Loucy (cell line): ENCODE data around the gene BNIP3.
A peak's percentile ranks its signal among the peaks of the same experiment; 100 is the strongest.

ENCODE experiments used
- H2AFZ ChIP-seq: fragments of 200-600 bp; sonication (generic); 2 replicates; pipeline ENCODE4 v1.6.0; 2016; ENCODE audit warnings: antibody characterized with exemption, mild to moderate bottlenecking, low read length, moderate library complexity
- H3F3A ChIP-seq: fragments of 200-600 bp; 2 replicates; pipeline ENCODE4 v1.6.0; 2016; ENCODE audit warnings: antibody characterized with exemption, low read depth, mild to moderate bottlenecking
- H3K27me3 ChIP-seq: fragments of 200-600 bp; sonication (generic); 2 replicates; pipeline ENCODE4 v1.6.1; 2014; ENCODE audit warnings: low read length, mild to moderate bottlenecking; ENCODE audit not compliant: insufficient read depth, poor library complexity, severe bottlenecking
- H3K36me3 ChIP-seq: fragments of 200-600 bp; sonication (generic); 2 replicates; pipeline ENCODE4 v1.6.1; 2016; ENCODE audit warnings: low read length; ENCODE audit not compliant: insufficient read depth
- H3K4me1 ChIP-seq: fragments of 200-600 bp; sonication (generic); 2 replicates; pipeline ENCODE4 v1.5.1; 2014; ENCODE audit warnings: low read length, mild to moderate bottlenecking; ENCODE audit not compliant: insufficient read depth, poor library complexity, severe bottlenecking
- H3K4me2 ChIP-seq: fragments of 200-600 bp; sonication (generic); 2 replicates; pipeline ENCODE4 v1.6.0; 2014; ENCODE audit warnings: antibody characterized with exemption, low read length, low read depth, mild to moderate bottlenecking; ENCODE audit not compliant: poor library complexity, severe bottlenecking
- H3K4me3 ChIP-seq: fragments of 200-600 bp; sonication (generic); 2 replicates; pipeline ENCODE4 v1.5.1; 2014; ENCODE audit warnings: low read length, mild to moderate bottlenecking, mixed read lengths; ENCODE audit not compliant: poor library complexity, severe bottlenecking
- H3K79me2 ChIP-seq: fragments of 200-600 bp; sonication (generic); 2 replicates; pipeline ENCODE4 v1.6.1; 2014; ENCODE audit warnings: low read length; ENCODE audit not compliant: insufficient read depth
- H3K9ac ChIP-seq: fragments of 200-600 bp; sonication (generic); 2 replicates; pipeline ENCODE4 v1.6.0; 2014; ENCODE audit warnings: mild to moderate bottlenecking, low read depth, low read length, moderate library complexity; ENCODE audit not compliant: poor library complexity, severe bottlenecking
- H3K9me2 ChIP-seq: fragments of 200-600 bp; sonication (generic); replicated peaks from 2 replicates; pipeline ENCODE4 v1.6.1; 2016; ENCODE audit warnings: low read depth, low read length, mixed read lengths
- H3K9me3 ChIP-seq: fragments of 200-600 bp; sonication (generic); 2 replicates; pipeline ENCODE4 v1.6.1; 2014; ENCODE audit warnings: mild to moderate bottlenecking, antibody characterized with exemption, low read length, low read depth; ENCODE audit not compliant: insufficient read depth
- H4K20me1 ChIP-seq: fragments of 200-600 bp; sonication (generic); 2 replicates; pipeline ENCODE4 v1.6.0; 2014; ENCODE audit warnings: antibody characterized with exemption, low read length, mild to moderate bottlenecking; ENCODE audit not compliant: insufficient read depth, poor library complexity, severe bottlenecking
- CTCF ChIP-seq: fragments of 200-600 bp; sonication (generic); conservative IDR thresholded peaks from 2 replicates; pipeline ENCODE4 v1.5.1; 2014; ENCODE audit warnings: mild to moderate bottlenecking, antibody characterized with exemption, low read length
- EZH2phosphoT487 ChIP-seq: fragments of 200-600 bp; IDR thresholded peaks from 2 replicates; pipeline ENCODE4 v1.6.1; 2018; ENCODE audit warnings: antibody characterized with exemption, mild to moderate bottlenecking, moderate library complexity, borderline replicate concordance

BNIP3 gene

GRCh38 chr10:131936294-131936693, 45.4 kb downstream of the BNIP3 start:
- Histone ChIP-seq H3K79me2 (peaks cover 75% of the 10 kb centered on the region), H3K36me3 (peaks cover 62% of the 10 kb centered on the region)

GRCh38 chr10:131935260-131935659, 46.5 kb downstream of the BNIP3 start:
- Histone ChIP-seq H3F3A (no peaks in the 10 kb centered on the region), H3K4me2 (peak overlapping the region; percentile 42), H3K9me2 (no peaks in the 10 kb centered on the region), H3K79me2 (peaks cover 85% of the 10 kb centered on the region), H3K36me3 (peaks cover 52% of the 10 kb centered on the region), H2AFZ (no peak overlapping the region), H3K4me1 (peaks cover 20% of the 10 kb centered on the region), H3K4me3 (no peak overlapping the region), H4K20me1 (peaks cover 86% of the 10 kb centered on the region), H3K27me3 (no peaks in the 10 kb centered on the region), H3K9ac (no peak overlapping the region), H3K9me3 (no peaks in the 10 kb centered on the region)
- TF ChIP-seq EZH2phosphoT487 = no peak
- TF ChIP-seq CTCF = no peak

More at GRCh38 chr10:131936294-131936693, 45.4 kb downstream of the BNIP3 start:
- Histone ChIP-seq H3K4me2 (no peak overlapping the region), H3K9ac (no peak overlapping the region), H3K4me3 (no peak overlapping the region), H3K9me3 (no peaks in the 10 kb centered on the region), H3F3A (no peaks in the 10 kb centered on the region), H2AFZ (no peak overlapping the region), H4K20me1 (peaks cover 75% of the 10 kb centered on the region), H3K4me1 (peaks cover 14% of the 10 kb centered on the region), H3K9me2 (no peaks in the 10 kb centered on the region), H3K27me3 (no peaks in the 10 kb centered on the region)
- TF ChIP-seq CTCF = no peak
- no peak for TF ChIP-seq EZH2phosphoT487

- Histone ChIP-seq H3K9me3 (no peaks in the 10 kb centered on the region), H3K36me3 (peaks cover 50% of the 10 kb centered on the region), H3K27me3 (no peaks in the 10 kb centered on the region), H3K4me1 (peaks cover 22% of the 10 kb centered on the region), H3K9ac (no peak overlapping the region), H3K4me3 (no peak overlapping the region), H2AFZ (no peak overlapping the region), H3K4me2 (peak overlapping the region; percentile 42), H3F3A (no peaks in the 10 kb centered on the region), H3K9me2 (no peaks in the 10 kb centered on the region), H4K20me1 (peaks cover 86% of the 10 kb centered on the region), H3K79me2 (peaks cover 90% of the 10 kb centered on the region)
- TF ChIP-seq CTCF = no peak
- TF ChIP-seq EZH2phosphoT487 = no peak
Observed at GRCh38 chr10:131934769-131935168, 47.0 kb downstream of the BNIP3 start.
